Measurements from ENCODE around the gene ZSWIM2.

DNA sequence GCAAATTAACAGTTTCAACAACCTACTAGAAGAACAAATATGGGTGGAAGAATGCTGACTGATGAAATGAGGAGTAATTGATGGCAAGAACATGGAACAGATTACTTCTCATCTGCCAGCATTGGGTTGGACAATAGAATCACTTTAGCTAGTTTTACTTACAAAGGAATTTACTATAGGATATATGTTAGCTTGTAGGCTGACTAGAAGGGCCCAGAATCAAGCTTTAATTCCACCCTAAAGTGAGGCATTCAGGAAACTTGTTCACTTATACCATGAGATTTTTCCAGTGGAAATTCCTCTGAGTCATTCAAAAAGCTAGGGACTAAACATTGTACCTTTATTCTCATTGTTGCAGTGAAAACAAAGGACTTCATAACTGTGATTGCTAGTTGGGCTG is 5.0 kb upstream of the ZSWIM2 start:
- TF ChIP-seq, protein P1, sequence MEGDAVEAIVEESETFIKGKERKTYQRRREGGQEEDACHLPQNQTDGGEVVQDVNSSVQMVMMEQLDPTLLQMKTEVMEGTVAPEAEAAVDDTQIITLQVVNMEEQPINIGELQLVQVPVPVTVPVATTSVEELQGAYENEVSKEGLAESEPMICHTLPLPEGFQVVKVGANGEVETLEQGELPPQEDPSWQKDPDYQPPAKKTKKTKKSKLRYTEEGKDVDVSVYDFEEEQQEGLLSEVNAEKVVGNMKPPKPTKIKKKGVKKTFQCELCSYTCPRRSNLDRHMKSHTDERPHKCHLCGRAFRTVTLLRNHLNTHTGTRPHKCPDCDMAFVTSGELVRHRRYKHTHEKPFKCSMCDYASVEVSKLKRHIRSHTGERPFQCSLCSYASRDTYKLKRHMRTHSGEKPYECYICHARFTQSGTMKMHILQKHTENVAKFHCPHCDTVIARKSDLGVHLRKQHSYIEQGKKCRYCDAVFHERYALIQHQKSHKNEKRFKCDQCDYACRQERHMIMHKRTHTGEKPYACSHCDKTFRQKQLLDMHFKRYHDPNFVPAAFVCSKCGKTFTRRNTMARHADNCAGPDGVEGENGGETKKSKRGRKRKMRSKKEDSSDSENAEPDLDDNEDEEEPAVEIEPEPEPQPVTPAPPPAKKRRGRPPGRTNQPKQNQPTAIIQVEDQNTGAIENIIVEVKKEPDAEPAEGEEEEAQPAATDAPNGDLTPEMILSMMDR (IDR thresholded peaks at IDR 0.05; ENCODE audit: low read length), result no peak
- no peak for TF ChIP-seq EZH2 (optimal IDR thresholded peaks at IDR 0.05; ENCODE audit: low read depth, low read length)
